Subcutaneous abdominal adipose tissue (tissue), 5 donors: ENCODE results near the gene GATC.
"Not testable (repeated sequence)": the region's sequence is repeated elsewhere in the genome, so short reads cannot be mapped to it uniquely, and the experiment has no call there.

Source experiments
- H3K27ac ChIP-seq: one replicate; pipeline ENCODE4 v1.7.0; 2013; ENCODE audit warnings: low read depth, mild to moderate bottlenecking, inconsistent platforms, low read length, moderate library complexity
- H3K27me3 ChIP-seq, 5 donors: one replicate each; pipeline ENCODE4 v1.7.0; 2013; ENCODE audit warnings: low read length in 5 of 5, inconsistent platforms in 1 of 5; ENCODE audit not compliant: control insufficient read depth in 5 of 5, insufficient read depth in 4 of 5
- H3K36me3 ChIP-seq, 5 donors: one replicate each; pipeline ENCODE4 v1.7.0; 2013; ENCODE audit warnings: low read length in 5 of 5; ENCODE audit not compliant: control insufficient read depth in 5 of 5, insufficient read depth in 5 of 5
- H3K4me1 ChIP-seq, 5 donors: one replicate each; pipeline ENCODE4 v1.7.0; 2013; ENCODE audit warnings: low read length in 5 of 5, mild to moderate bottlenecking in 3 of 5, moderate library complexity in 1 of 5; ENCODE audit not compliant: control insufficient read depth in 5 of 5, insufficient read depth in 5 of 5
- H3K4me3 ChIP-seq, 5 donors: one replicate each; pipeline ENCODE4 v1.7.0; 2013; ENCODE audit warnings: low read length in 5 of 5, low read depth in 1 of 5
- H3K9ac ChIP-seq, 5 donors: one replicate each; pipeline ENCODE4 v1.7.0; 2013; ENCODE audit warnings: low read length in 5 of 5, mild to moderate bottlenecking in 4 of 5, moderate library complexity in 3 of 5
- H3K9me3 ChIP-seq, 5 donors: one replicate each; pipeline ENCODE4 v1.7.0; 2013; ENCODE audit warnings: low read length in 5 of 5; ENCODE audit not compliant: control insufficient read depth in 5 of 5
- donor health status: healthy.
- donor health status: healthy.
- donor health status: healthy.
- donor health status: healthy.
- donor health status: healthy.

GATC gene

DNA sequence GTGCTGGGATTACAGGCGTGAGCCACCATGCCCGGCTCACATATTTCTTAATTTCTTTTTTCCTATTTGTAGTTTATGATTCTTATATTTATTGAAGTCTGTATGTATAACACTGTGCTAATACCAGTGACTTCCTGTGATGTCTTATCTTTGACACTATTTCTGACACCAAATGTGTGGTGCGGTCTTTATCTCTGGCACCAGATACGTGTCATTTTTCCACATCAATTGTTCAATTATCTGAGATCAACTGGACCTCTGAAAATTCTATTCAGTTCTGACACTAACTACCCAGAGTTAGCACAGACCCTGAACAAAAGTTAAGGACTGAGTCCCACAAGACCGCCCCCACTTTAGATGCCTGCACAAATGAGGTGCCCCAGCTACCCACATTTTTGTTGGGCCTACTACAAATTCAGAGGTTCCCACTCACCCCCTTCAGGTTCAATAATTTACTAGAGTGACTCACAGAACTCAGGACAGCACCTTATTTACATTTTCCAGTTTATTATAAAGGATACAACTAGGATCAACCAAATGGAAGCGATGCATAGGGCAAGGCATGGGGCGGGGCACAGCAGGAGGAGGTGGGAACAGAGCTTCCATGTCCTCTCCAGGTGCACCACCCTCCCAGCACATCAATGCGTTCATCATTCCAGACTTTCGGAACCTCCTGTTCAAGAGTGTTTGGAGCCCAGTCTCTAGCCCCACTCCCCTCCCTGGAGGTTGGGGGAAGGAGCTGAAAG lies 35.0 kb downstream of the GATC start:
- Histone ChIP-seq H3K9me3 (no peaks in the 10 kb centered on the region), H3K36me3 (no peaks in the 10 kb centered on the region), H3K9ac (no peak overlapping the region), H3K4me3 (no peak overlapping the region), H3K27me3 (no peaks in the 10 kb centered on the region), H3K4me1 (no peaks in the 10 kb centered on the region), H3K27ac (no peak overlapping the region)

DNA sequence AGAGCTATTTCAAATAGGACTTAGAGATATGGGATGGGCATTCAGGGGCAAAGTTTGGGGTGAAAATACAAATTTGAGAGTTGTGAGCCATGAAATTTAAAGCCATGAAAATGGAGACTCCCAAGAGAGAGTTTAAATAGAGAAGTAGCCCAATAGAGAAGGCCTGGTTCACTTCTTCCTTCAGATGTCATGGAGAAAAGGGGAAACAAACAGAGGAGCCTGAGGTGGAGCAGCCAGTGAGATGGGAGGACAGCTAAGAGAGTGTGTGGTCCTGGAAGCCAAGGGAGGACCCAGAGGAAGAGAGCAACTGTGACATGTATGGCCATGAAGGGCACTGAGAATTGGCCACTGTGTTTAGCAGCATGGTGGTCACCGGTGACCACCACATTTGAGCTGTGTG lies 37.4 kb downstream of the GATC start:
- no peaks in the 10 kb centered on the region for H3K4me1 ChIP-seq
- H3K9me3 ChIP-seq: no peaks in the 10 kb centered on the region
- no peak overlapping the region for H3K9ac ChIP-seq
- no peak overlapping the region for H3K27ac ChIP-seq
- H3K4me3 ChIP-seq: no peak overlapping the region
- peaks cover 0 to 2% (median 0%) of the 10 kb centered on the region in 5 donors for H3K36me3 ChIP-seq
- H3K27me3 ChIP-seq: no peaks in the 10 kb centered on the region

GRCh38 chr12:120485961-120486881 lies 40.0 kb downstream of the GATC start:
- H3K9ac ChIP-seq: no peak overlapping the region
- no peak overlapping the region for H3K27ac ChIP-seq

DNA sequence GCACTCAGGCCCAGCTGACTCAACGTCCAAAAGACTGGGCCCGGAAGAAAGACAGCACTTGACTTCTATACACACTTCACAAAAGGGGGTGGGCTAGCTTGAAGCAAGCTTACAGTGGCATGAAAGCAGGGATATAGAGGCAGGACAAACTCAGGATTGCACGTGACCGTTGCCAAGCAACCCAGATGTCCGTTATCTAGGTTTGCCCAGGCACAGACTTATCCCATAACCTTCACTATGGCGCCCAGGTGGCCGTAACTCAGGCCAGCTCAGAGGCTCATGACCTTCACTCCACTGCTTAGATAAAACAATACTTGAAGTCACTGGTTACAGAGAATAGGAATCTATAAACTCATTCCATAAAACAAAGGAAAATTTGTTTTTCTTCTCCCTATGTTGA lies 41.3 kb downstream of the GATC start:
- not testable (repeated sequence) for H3K9ac ChIP-seq, H3K27me3 ChIP-seq, H3K27ac ChIP-seq, H3K4me3 ChIP-seq, H3K4me1 ChIP-seq, H3K36me3 ChIP-seq, H3K9me3 ChIP-seq

More at GRCh38 chr12:120485961-120486881, 40.0 kb downstream of the GATC start:
- Histone ChIP-seq H3K36me3 (peaks cover 0 to 6% (median 2%) of the 10 kb centered on the region in 5 donors), H3K27me3 (no peaks in the 10 kb centered on the region), H3K4me1 (peaks cover 0 to 7% (median 4%) of the 10 kb centered on the region in 5 donors), H3K9me3 (no peaks in the 10 kb centered on the region), H3K4me3 (no peak overlapping the region)

GRCh38 chr12:120488057-120488640 lies 41.9 kb downstream of the GATC start:
- Histone ChIP-seq H3K27ac (no peak overlapping the region), H3K9ac (no peak overlapping the region), H3K4me1 (peaks cover 0 to 10% (median 5%) of the 10 kb centered on the region in 5 donors), H3K27me3 (no peaks in the 10 kb centered on the region), H3K4me3 (no peak overlapping the region), H3K36me3 (peaks cover 0 to 8% (median 2%) of the 10 kb centered on the region in 5 donors), H3K9me3 (no peaks in the 10 kb centered on the region)

DNA sequence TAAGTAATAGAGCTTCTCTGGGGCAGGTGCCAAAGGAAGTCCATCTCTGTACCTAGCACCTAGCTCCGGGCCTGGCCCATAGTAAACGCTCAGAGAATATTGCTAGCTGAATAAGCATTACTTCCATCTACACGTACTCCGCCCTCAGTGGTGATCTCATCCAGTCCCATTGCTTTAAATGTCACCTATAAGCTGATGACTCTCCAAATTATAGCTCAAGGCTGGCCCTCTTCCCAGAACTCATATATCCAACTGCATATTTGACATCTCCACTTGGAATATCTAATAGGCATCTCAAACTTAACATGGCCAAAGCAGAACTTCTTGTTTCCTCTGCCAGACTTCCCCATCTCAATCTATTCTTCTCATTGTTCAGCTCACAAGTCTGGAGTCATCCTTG lies 42.8 kb downstream of the GATC start:
- no peak overlapping the region for H3K4me3 ChIP-seq
- H3K4me1 ChIP-seq: peaks cover 0 to 10% (median 5%) of the 10 kb centered on the region in 5 donors
- H3K9me3 ChIP-seq: no peaks in the 10 kb centered on the region
- H3K27me3 ChIP-seq: no peaks in the 10 kb centered on the region
- peaks cover 0 to 8% (median 2%) of the 10 kb centered on the region in 5 donors for H3K36me3 ChIP-seq
- H3K9ac ChIP-seq: no peak overlapping the region
- H3K27ac ChIP-seq: no peak overlapping the region

- Histone ChIP-seq H3K4me3 (no peak overlapping the region), H3K36me3 (peaks cover 0 to 8% (median 2%) of the 10 kb centered on the region in 5 donors), H3K9me3 (no peaks in the 10 kb centered on the region), H3K9ac (no peak overlapping the region), H3K27me3 (no peaks in the 10 kb centered on the region), H3K27ac (no peak overlapping the region), H3K4me1 (peaks cover 4 to 16% (median 10%) of the 10 kb centered on the region in 5 donors)
Observed at GRCh38 chr12:120490325-120490724, 44.1 kb downstream of the GATC start.

DNA sequence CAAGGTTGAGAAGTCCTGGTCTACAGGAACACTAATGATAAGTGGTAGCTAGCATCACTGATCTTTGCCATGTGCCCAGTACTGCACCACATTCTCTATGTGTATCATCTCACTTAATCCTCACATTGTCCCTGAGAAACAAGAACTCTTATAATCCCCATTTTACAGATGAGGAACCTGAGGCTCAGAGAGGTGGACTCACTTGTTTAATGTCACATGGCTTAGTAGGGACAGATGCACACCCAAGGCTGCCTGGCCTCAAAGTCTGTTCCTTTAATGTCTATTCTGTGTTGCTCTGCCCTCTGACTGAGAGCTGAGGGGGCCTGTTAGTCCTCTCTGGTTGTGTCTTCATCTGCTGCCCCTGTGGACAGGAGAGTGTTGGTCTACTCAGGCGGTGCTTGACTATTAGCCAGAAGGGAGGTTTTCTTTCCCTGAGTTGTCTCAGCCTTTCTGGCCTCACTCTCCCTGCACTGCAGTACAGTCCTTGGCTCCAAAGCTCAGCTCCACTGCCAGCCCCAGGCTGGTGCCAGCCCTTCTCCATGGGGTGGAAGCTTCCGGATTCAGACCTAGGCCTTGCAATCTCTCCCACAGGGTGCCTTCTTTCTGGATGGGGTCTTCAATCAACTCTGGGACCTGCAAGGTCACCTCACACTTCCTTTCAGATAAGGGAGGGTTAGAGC lies 44.7 kb downstream of the GATC start:
- peak overlapping the region in 1 of 5 donors; percentile 15 for H3K9ac ChIP-seq
- no peaks in the 10 kb centered on the region for H3K9me3 ChIP-seq
- peaks cover 0 to 8% (median 2%) of the 10 kb centered on the region in 5 donors for H3K36me3 ChIP-seq
- peaks cover 5 to 17% (median 13%) of the 10 kb centered on the region in 5 donors for H3K4me1 ChIP-seq
- no peak overlapping the region for H3K27ac ChIP-seq
- H3K27me3 ChIP-seq: no peaks in the 10 kb centered on the region
- H3K4me3 ChIP-seq: no peak overlapping the region

GRCh38 chr12:120495186-120495730 lies 49.0 kb downstream of the GATC start:
- H3K27ac ChIP-seq: no peak overlapping the region
- H3K9ac ChIP-seq: peak overlapping the region in 2 of 5 donors; percentile 32 to 39
- peaks cover 4 to 24% (median 19%) of the 10 kb centered on the region in 5 donors for H3K36me3 ChIP-seq
- H3K27me3 ChIP-seq: no peaks in the 10 kb centered on the region
- H3K9me3 ChIP-seq: no peaks in the 10 kb centered on the region
- H3K4me3 ChIP-seq: peak overlapping the region; percentile 76 to 94 (median 86)
- H3K4me1 ChIP-seq: peaks cover 5 to 28% (median 26%) of the 10 kb centered on the region in 5 donors
